H9 (cell line): ENCODE data around the gene IL1RAP. TPM values are rescaled to one million over a fixed set of nuclear protein-coding genes. Genes with fewer than 3 reads are reported as not detected.
A peak's percentile ranks its signal among the peaks of the same experiment; 100 is the strongest.

Experiments used
- DNase-seq: peaks from one replicate; pipeline ENCODE4 v3.0.0-alpha.2; 2017
- H2AFZ ChIP-seq: one replicate; pipeline ENCODE4 v1.6.1; 2013; ENCODE audit warnings: mild to moderate bottlenecking, low read length, control low read depth, moderate library complexity
- H2AK5ac ChIP-seq: 2 replicates; pipeline ENCODE4 v1.6.1; 2013; ENCODE audit warnings: low read length, control low read depth, mixed read lengths; ENCODE audit not compliant: insufficient read length
- H2BK120ac ChIP-seq: one replicate; pipeline ENCODE4 v1.6.1; 2013; ENCODE audit warnings: low read depth, mild to moderate bottlenecking, low read length, control low read depth, inconsistent platforms; ENCODE audit not compliant: poor library complexity, severe bottlenecking
- H2BK12ac ChIP-seq: 2 replicates; pipeline ENCODE4 v1.6.1; 2013; ENCODE audit warnings: low read length, control low read depth, mixed read lengths, low read depth; ENCODE audit not compliant: insufficient read length
- H2BK15ac ChIP-seq: 2 replicates; pipeline ENCODE4 v1.6.1; 2013; ENCODE audit warnings: low read depth, low read length, control low read depth
- H2BK20ac ChIP-seq: one replicate; pipeline ENCODE4 v1.6.1; 2013; ENCODE audit warnings: low read depth, mild to moderate bottlenecking, low read length, control low read depth, inconsistent platforms; ENCODE audit not compliant: poor library complexity, severe bottlenecking
- H2BK5ac ChIP-seq: 2 replicates; pipeline ENCODE4 v1.6.1; 2013; ENCODE audit warnings: low read length, control low read depth, mixed read lengths; ENCODE audit not compliant: insufficient read length
- H3K14ac ChIP-seq: 2 replicates; pipeline ENCODE4 v1.6.1; 2013; ENCODE audit warnings: low read length, control low read depth; ENCODE audit not compliant: insufficient read depth
- H3K18ac ChIP-seq: 2 replicates; pipeline ENCODE4 v1.6.1; 2013; ENCODE audit warnings: low read depth, mild to moderate bottlenecking, mixed read lengths, low read length, control low read depth; ENCODE audit not compliant: insufficient read length
- H3K23ac ChIP-seq: 2 replicates; pipeline ENCODE4 v1.6.1; 2013; ENCODE audit warnings: low read length, control low read depth, mixed read lengths, low read depth; ENCODE audit not compliant: insufficient read length
- H3K23me2 ChIP-seq: 2 replicates; pipeline ENCODE4 v1.6.1; 2013; ENCODE audit warnings: low read depth, mild to moderate bottlenecking, mixed read lengths, low read length, control low read depth; ENCODE audit not compliant: insufficient read length, poor library complexity, severe bottlenecking
- H3K27ac ChIP-seq: 2 replicates; pipeline ENCODE4 v1.5.1; 2013; ENCODE audit warnings: low read length, control low read depth, mixed read lengths, low read depth; ENCODE audit not compliant: insufficient read length
- H3K27me3 ChIP-seq: 2 replicates; pipeline ENCODE4 v1.6.1; 2013; ENCODE audit warnings: low read length, control low read depth, inconsistent platforms; ENCODE audit not compliant: insufficient read depth
- H3K4ac ChIP-seq: 2 replicates; pipeline ENCODE4 v1.6.1; 2013; ENCODE audit warnings: low read depth, mild to moderate bottlenecking, control low read depth, inconsistent platforms, low read length, moderate library complexity
- H3K4me1 ChIP-seq: 2 replicates; pipeline ENCODE4 v1.6.1; 2013; ENCODE audit warnings: low read length, control low read depth, inconsistent platforms; ENCODE audit not compliant: insufficient read depth
- H3K4me2 ChIP-seq: 2 replicates; pipeline ENCODE4 v1.6.1; 2013; ENCODE audit warnings: low read length, control low read depth, mixed read lengths; ENCODE audit not compliant: insufficient read length, insufficient read depth
- H3K56ac ChIP-seq: 2 replicates; pipeline ENCODE4 v1.6.1; 2013; ENCODE audit warnings: low read depth, mild to moderate bottlenecking, mixed read lengths, low read length, control low read depth; ENCODE audit not compliant: insufficient read length
- H3K79me1 ChIP-seq: 2 replicates; pipeline ENCODE4 v1.6.1; 2013; ENCODE audit warnings: low read depth, mild to moderate bottlenecking, moderate library complexity, low read length, control low read depth, inconsistent platforms; ENCODE audit not compliant: insufficient read depth, poor library complexity, severe bottlenecking
- H3K79me2 ChIP-seq: 2 replicates; pipeline ENCODE4 v1.6.1; 2013; ENCODE audit warnings: low read length, control low read depth, inconsistent platforms; ENCODE audit not compliant: insufficient read depth
- H3K9ac ChIP-seq: 2 replicates; pipeline ENCODE4 v1.6.1; 2013; ENCODE audit warnings: low read length, control low read depth, mixed read lengths; ENCODE audit not compliant: insufficient read length; ENCODE audit errors: extremely low read depth
- H3K9me3 ChIP-seq: one replicate; pipeline ENCODE4 v1.6.1; 2013; ENCODE audit warnings: low read depth, low read length, inconsistent platforms; ENCODE audit not compliant: control insufficient read depth
- H3T11ph ChIP-seq: one replicate; pipeline ENCODE4 v1.6.1; 2013; ENCODE audit warnings: mild to moderate bottlenecking, low read length, control low read depth, inconsistent platforms
- H4K20me1 ChIP-seq: one replicate; pipeline ENCODE4 v1.6.1; 2013; ENCODE audit not compliant: control insufficient read depth, insufficient read length, insufficient read depth
- H4K5ac ChIP-seq: 2 replicates; pipeline ENCODE4 v1.6.1; 2013; ENCODE audit warnings: low read depth, mild to moderate bottlenecking, mixed read lengths, low read length, control low read depth; ENCODE audit not compliant: insufficient read length
- H4K8ac ChIP-seq: replicated peaks from 2 replicates; pipeline ENCODE4 v1.6.1; 2013; ENCODE audit warnings: low read length, control low read depth, mixed read lengths, low read depth; ENCODE audit not compliant: insufficient read length
- H4K91ac ChIP-seq: 2 replicates; pipeline ENCODE4 v1.6.1; 2013; ENCODE audit warnings: low read depth, mild to moderate bottlenecking, moderate library complexity, mixed read lengths, low read length, control low read depth; ENCODE audit not compliant: insufficient read length
- H3K27ac Mint-ChIP-seq, 3 experiments: 2 replicates in 2 of 3; 3 replicates in 1 of 3; pipeline ENCODE4 v1.8.0; 2020 to 2021; ENCODE audit warnings: mixed read lengths in 3 of 3, mild to moderate bottlenecking in 1 of 3, moderate library complexity in 1 of 3
- H3K27me3 Mint-ChIP-seq: 2 replicates; pipeline ENCODE4 v1.8.0; 2021; ENCODE audit warnings: low read depth, mild to moderate bottlenecking, moderate library complexity, mixed read lengths
- H3K36me3 Mint-ChIP-seq, 3 experiments: 2 replicates in 2 of 3; 3 replicates in 1 of 3; pipeline ENCODE4 v1.8.0; 2020 to 2021; ENCODE audit warnings: low read depth in 3 of 3, mixed read lengths in 3 of 3; ENCODE audit not compliant: insufficient read depth in 1 of 3
- H3K4me1 Mint-ChIP-seq, 2 experiments: 2 replicates each; pipeline ENCODE4 v1.8.0; 2020; ENCODE audit warnings: mixed read lengths in 2 of 2
- H3K4me3 Mint-ChIP-seq, 2 experiments: 2 replicates in 1 of 2; 3 replicates in 1 of 2; pipeline ENCODE4 v1.8.0; 2020 to 2021; ENCODE audit warnings: mild to moderate bottlenecking in 2 of 2, mixed read lengths in 2 of 2, moderate library complexity in 1 of 2
- H3K9me3 Mint-ChIP-seq, 2 experiments: 2 replicates in 1 of 2; 3 replicates in 1 of 2; pipeline ENCODE4 v1.8.0; 2020; ENCODE audit warnings: mild to moderate bottlenecking in 2 of 2, mixed read lengths in 2 of 2, moderate library complexity in 1 of 2
- WGBS: extraction: QIAGEN DNeasy Blood & Tissue Kit; methylation state at CpG from one replicate; pipeline ENCODE4 v1.1.7; 2013; ENCODE audit warnings: missing lambda C conversion rate, low lambda C conversion rate, mixed read lengths; ENCODE audit not compliant: insufficient read length; ENCODE audit errors: extremely low coverage; 5-methylcytosine and 5-hydroxymethylcytosine counted together
- total RNA-seq: library from RNA; stranded (reverse); gene quantifications from 2 replicates; pipeline ENCODE4 v1.2.1, GENCODE V29; 2021
- TF ChIP-seq, protein P1 (sequence below): fragments of 200-600 bp; sonication (generic); conservative IDR thresholded peaks from 3 replicates; pipeline ENCODE4 v1.8.0; 2021; ENCODE audit warnings: antibody characterized with exemption, mild to moderate bottlenecking

The IL1RAP gene
- total RNA-seq, 1 experiment from 2014 or later: 4.6 TPM

DNA sequence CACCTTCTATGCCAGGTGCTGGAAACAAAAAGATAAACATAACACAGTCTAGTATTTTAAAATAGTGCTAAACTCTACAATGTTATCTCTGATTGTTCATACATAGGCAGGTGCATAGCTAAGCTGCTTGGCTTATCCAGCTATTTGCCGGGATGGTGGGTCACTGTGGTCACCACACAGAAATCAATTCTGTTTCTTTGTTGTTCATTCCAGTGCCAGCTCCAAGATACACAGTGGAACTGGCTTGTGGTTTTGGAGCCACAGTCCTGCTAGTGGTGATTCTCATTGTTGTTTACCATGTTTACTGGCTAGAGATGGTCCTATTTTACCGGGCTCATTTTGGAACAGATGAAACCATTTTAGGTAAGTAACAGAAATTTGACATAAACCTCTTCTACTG, 130.2 kb downstream of the IL1RAP start:
- Histone ChIP-seq H3K27me3 (no peaks in the 10 kb centered on the region), H2BK15ac (no peak overlapping the region), H3K14ac (no peak overlapping the region), H3K79me2 (no peaks in the 10 kb centered on the region), H4K8ac (no peak overlapping the region), H2BK20ac (no peak overlapping the region), H4K5ac (no peak overlapping the region), H3K18ac (no peak overlapping the region), H3K4ac (no peak overlapping the region), H2BK12ac (no peak overlapping the region), H3K9me3 (no peaks in the 10 kb centered on the region), H3K4me1 (peaks cover 13% of the 10 kb centered on the region; the same call in 1 of the 2 replicates), H3K56ac (no peak overlapping the region), H2AK5ac (no peak overlapping the region), H2BK120ac (no peak overlapping the region), H2BK5ac (no peak overlapping the region), H2AFZ (no peak overlapping the region), H3K9ac (no peak overlapping the region), H3K23ac (no peak overlapping the region), H3T11ph (no peak overlapping the region), H3K4me2 (no peak overlapping the region), H3K79me1 (no peaks in the 10 kb centered on the region), H3K23me2 (no peaks in the 10 kb centered on the region), H3K27ac (no peak overlapping the region), H4K20me1 (no peaks in the 10 kb centered on the region), H4K91ac (no peak overlapping the region)
- no CpG with 5 or more reads among the region's 2 CpGs for WGBS
- H3K4me3 Mint-ChIP-seq: no peak overlapping the region
- H3K9me3 Mint-ChIP-seq: no peaks in the 10 kb centered on the region
- no peak for DNase-seq
- peak overlapping the region; percentile 13 to 76 (median 24); a peak in 2 of 7 replicates for H3K27ac Mint-ChIP-seq
- TF ChIP-seq, protein P1, sequence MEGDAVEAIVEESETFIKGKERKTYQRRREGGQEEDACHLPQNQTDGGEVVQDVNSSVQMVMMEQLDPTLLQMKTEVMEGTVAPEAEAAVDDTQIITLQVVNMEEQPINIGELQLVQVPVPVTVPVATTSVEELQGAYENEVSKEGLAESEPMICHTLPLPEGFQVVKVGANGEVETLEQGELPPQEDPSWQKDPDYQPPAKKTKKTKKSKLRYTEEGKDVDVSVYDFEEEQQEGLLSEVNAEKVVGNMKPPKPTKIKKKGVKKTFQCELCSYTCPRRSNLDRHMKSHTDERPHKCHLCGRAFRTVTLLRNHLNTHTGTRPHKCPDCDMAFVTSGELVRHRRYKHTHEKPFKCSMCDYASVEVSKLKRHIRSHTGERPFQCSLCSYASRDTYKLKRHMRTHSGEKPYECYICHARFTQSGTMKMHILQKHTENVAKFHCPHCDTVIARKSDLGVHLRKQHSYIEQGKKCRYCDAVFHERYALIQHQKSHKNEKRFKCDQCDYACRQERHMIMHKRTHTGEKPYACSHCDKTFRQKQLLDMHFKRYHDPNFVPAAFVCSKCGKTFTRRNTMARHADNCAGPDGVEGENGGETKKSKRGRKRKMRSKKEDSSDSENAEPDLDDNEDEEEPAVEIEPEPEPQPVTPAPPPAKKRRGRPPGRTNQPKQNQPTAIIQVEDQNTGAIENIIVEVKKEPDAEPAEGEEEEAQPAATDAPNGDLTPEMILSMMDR: no peak
- no peaks in the 10 kb centered on the region for H3K27me3 Mint-ChIP-seq
- peaks cover 0 to 3% (median 0%) of the 10 kb centered on the region in 3 experiments; a peak in 1 of 7 replicates for H3K36me3 Mint-ChIP-seq
- peaks cover 27 to 35% of the 10 kb centered on the region in 2 experiments for H3K4me1 Mint-ChIP-seq
